K562 (cell line): ENCODE results near the gene USP43. TPM values are rescaled to one million over a fixed set of nuclear protein-coding genes. Genes with fewer than 3 reads are reported as not detected.

Experiments
- ATAC-seq: fragments of 200-7000 bp; cut with Tn5 transposase; 3 replicates; pipeline ENCODE4 v1.9.1; 2020; ENCODE audit warnings: moderate library complexity
- BruUV-seq: library from RNA; stranded (reverse); fragments of 400-500 nt; replicated peaks from 2 replicates; lab custom pipeline; 2021; lab: Mats Ljungman, UMichigan
- CTCF ChIA-PET: fragments of 300-600 bp; formaldehyde crosslinking; extraction: SDS; loops from one replicate; lab custom pipeline; 2021; ENCODE audit warnings: low intra/inter-chr PET ratio; lab: Yijun Ruan, JAX
- POLR2A ChIA-PET: fragments of 300-600, 350-650 bp; sonication (Branson Sonifier 250); formaldehyde crosslinking; extraction: SDS; loops from one replicate; lab custom pipeline; 2021; ENCODE audit warnings: antibody characterized with exemption, inconsistent platforms; lab: Yijun Ruan, JAX
- DNase-seq, 4 experiments: peaks; one replicate each; pipeline versions ENCODE4 v3.0.0 to v3.0.0-alpha.2; 2011 to 2018; ENCODE audit warnings: low spot score in 3 of 4, mixed read lengths in 3 of 4; ENCODE audit errors: extremely low read depth in 1 of 4
- FAIRE-seq: peaks from 2 replicates; lab custom pipeline; 2011; peaks lifted over from hg19 to GRCh38; lab: Jason Lieb, UNC
- H2AFZ ChIP-seq: 2 replicates; pipeline ENCODE4 v1.6.0; 2011; ENCODE audit warnings: low read depth, low read length, control low read depth, inconsistent platforms
- H3K27ac ChIP-seq: fragments of 200-600 bp; 3 replicates; pipeline ENCODE4 v1.8.0; 2011; ENCODE audit warnings: low read depth, mild to moderate bottlenecking, control low read depth, inconsistent platforms, low read length, moderate library complexity, mixed read lengths; ENCODE audit errors: extremely low read depth
- H3K27me3 ChIP-seq, 2 experiments: fragments of 300-600 bp in 1 of 2; 2 replicates in 1 of 2; 3 replicates in 1 of 2; pipeline versions ENCODE4 v1.6.0 to v1.8.0; 2011; ENCODE audit warnings: inconsistent platforms in 2 of 2, low read length in 2 of 2, mild to moderate bottlenecking in 1 of 2, mixed read lengths in 1 of 2, moderate library complexity in 1 of 2; ENCODE audit not compliant: control insufficient read depth in 2 of 2, insufficient read depth in 2 of 2
- H3K36me3 ChIP-seq: fragments of 300-600 bp; 3 replicates; pipeline ENCODE4 v1.8.0; 2011; ENCODE audit warnings: mild to moderate bottlenecking, low read length, inconsistent platforms; ENCODE audit not compliant: control insufficient read depth, insufficient read depth
- H3K4me1 ChIP-seq, 2 experiments: fragments of 200-600 bp in 1 of 2; replicated peaks in 1 of 2; 2 replicates in 1 of 2; 3 replicates in 1 of 2; pipeline versions ENCODE4 v1.5.1 to v1.8.0; 2011; ENCODE audit warnings: inconsistent platforms in 2 of 2, low read length in 2 of 2, mild to moderate bottlenecking in 1 of 2, mixed read lengths in 1 of 2, moderate library complexity in 1 of 2; ENCODE audit not compliant: control insufficient read depth in 2 of 2, insufficient read depth in 2 of 2
- H3K4me2 ChIP-seq: 2 replicates; pipeline ENCODE4 v1.6.1; 2011; ENCODE audit warnings: low read length, control low read depth, inconsistent platforms, mixed read lengths; ENCODE audit not compliant: insufficient read depth
- H3K4me3 ChIP-seq: fragments of 200-600 bp; sonication (generic), shearing (Covaris generic); 2 replicates; pipeline ENCODE4 v1.5.1; 2016; ENCODE audit warnings: control low read depth, inconsistent platforms
- H3K79me2 ChIP-seq: fragments of 200-600 bp; 3 replicates; pipeline ENCODE4 v1.8.0; 2011; ENCODE audit warnings: low read length, inconsistent platforms; ENCODE audit not compliant: control insufficient read depth, insufficient read depth
- H3K9ac ChIP-seq, 2 experiments: 2 replicates each; pipeline versions ENCODE4 v1.6.0 to v1.6.1; 2011; ENCODE audit warnings: low read depth in 2 of 2, low read length in 2 of 2, control low read depth in 1 of 2, inconsistent platforms in 1 of 2, mild to moderate bottlenecking in 1 of 2, mixed read lengths in 1 of 2; ENCODE audit not compliant: insufficient read depth in 1 of 2
- H3K9me1 ChIP-seq: one replicate; pipeline ENCODE4 v1.6.0; 2011; ENCODE audit warnings: inconsistent platforms, mild to moderate bottlenecking, low read length, moderate library complexity; ENCODE audit not compliant: control insufficient read depth, insufficient read depth
- H3K9me3 ChIP-seq: replicated peaks from 2 replicates; pipeline ENCODE4 v1.5.1; 2011; ENCODE audit warnings: low read depth, low read length, inconsistent platforms; ENCODE audit not compliant: control insufficient read depth, insufficient read depth
- H4K20me1 ChIP-seq: replicated peaks from 2 replicates; pipeline ENCODE4 v1.6.1; 2011; ENCODE audit warnings: low read length, inconsistent platforms, mixed read lengths; ENCODE audit not compliant: control insufficient read depth, insufficient read depth
- CC2D1A ChIP-seq: fragments of 450-650 bp; IDR thresholded peaks from 2 replicates; pipeline ENCODE4 v1.6.1; 2017; ENCODE audit warnings: mild to moderate bottlenecking
- CEBPB ChIP-seq: fragments of 450-650 bp; IDR thresholded peaks from 2 replicates; pipeline ENCODE4 v1.6.1; 2016; ENCODE audit warnings: missing genetic modification characterization, missing compliant biosample characterization
- CREB3 ChIP-seq: fragments of 450-650 bp; conservative IDR thresholded peaks from 2 replicates; pipeline ENCODE4 v1.6.1; 2016; ENCODE audit warnings: missing genetic modification characterization, low read depth, mild to moderate bottlenecking, missing compliant biosample characterization, moderate library complexity
- CREBBP ChIP-seq: IDR thresholded peaks from one replicate; pipeline ENCODE4 v1.6.1; 2012; ENCODE audit warnings: low read depth, mild to moderate bottlenecking, control low read depth, inconsistent platforms, low read length
- EZH2 ChIP-seq: IDR thresholded peaks from 2 replicates; pipeline ENCODE4 v1.6.1; 2012; ENCODE audit warnings: low read depth, mild to moderate bottlenecking, inconsistent platforms, low read length, borderline replicate concordance
- FOXJ3 ChIP-seq: sonication (generic); formaldehyde crosslinking; IDR thresholded peaks from 2 replicates; pipeline ENCODE4 v1.4.0; 2020; ENCODE audit warnings: mild to moderate bottlenecking, missing genetic modification reagents
- GABPB1 ChIP-seq: sonication (generic); formaldehyde crosslinking; IDR thresholded peaks from 2 replicates; pipeline ENCODE4 v1.8.0; 2022; ENCODE audit warnings: mild to moderate bottlenecking, missing genetic modification reagents
- ILK ChIP-seq: fragments of 450-650 bp; IDR thresholded peaks from 2 replicates; pipeline ENCODE4 v1.6.1; 2016; ENCODE audit warnings: missing genetic modification characterization, low read depth, mild to moderate bottlenecking, missing compliant biosample characterization, moderate library complexity, borderline replicate concordance
- MEF2D ChIP-seq: conservative IDR thresholded peaks from 2 replicates; pipeline ENCODE4 v1.6.1; 2016; ENCODE audit warnings: low read depth, missing genetic modification characterization, missing compliant biosample characterization
- MTA2 ChIP-seq: fragments of 450-650 bp; IDR thresholded peaks from 2 replicates; pipeline ENCODE4 v1.6.1; 2016; ENCODE audit warnings: low read depth
- PTBP1 ChIP-seq: fragments of 200-400 bp; formaldehyde crosslinking; IDR thresholded peaks from 2 replicates; pipeline ENCODE4 v1.6.1; 2017; ENCODE audit warnings: low read depth, low read length
- RBM22 ChIP-seq: fragments of 200-400 bp; formaldehyde crosslinking; IDR thresholded peaks from 2 replicates; pipeline ENCODE4 v1.6.1; 2018; ENCODE audit warnings: low read length, low read depth; ENCODE audit not compliant: poor library complexity, severe bottlenecking
- TCF7 ChIP-seq: sonication (generic); IDR thresholded peaks from 2 replicates; pipeline ENCODE4 v1.6.1; 2016; ENCODE audit warnings: antibody characterized with exemption, borderline replicate concordance
- ZNF324 ChIP-seq: fragments of 250-450 bp; sonication (Bioruptor Pico); IDR thresholded peaks from 2 replicates; pipeline ENCODE4 v1.4.0; 2020; ENCODE audit warnings: mild to moderate bottlenecking
- ZNF830 ChIP-seq: fragments of 250-450 bp; sonication (Bioruptor Pico); IDR thresholded peaks from 2 replicates; pipeline ENCODE4 v1.5.0; 2021; ENCODE audit warnings: mild to moderate bottlenecking
- WGBS: fragments of 100-300 bp; shearing (Covaris generic); methylation state at CpG from one replicate; pipeline ENCODE4 v1.1.6; 2016; ENCODE audit warnings: low coverage, mixed read lengths; ENCODE audit not compliant: insufficient coverage; ENCODE audit errors: missing lambda C conversion rate; 5-methylcytosine and 5-hydroxymethylcytosine counted together
- in situ Hi-C: fragments of 300-500 bp; cut with MboI; formaldehyde crosslinking; loops from 4 replicates; pipeline ENCODE4 v1.15.0; 2018; ENCODE audit warnings: inconsistent platforms, mixed read lengths
- intact Hi-C: fragments of 100-400 bp; cut with micrococcal nuclease; formaldehyde crosslinking; loops from 2 replicates; pipeline ENCODE4 v1.14.2; 2022
- polyA plus RNA-seq, 8 experiments: library from polyadenylated mRNA; depleted of rRNA in 4 of 8; stranded (reverse) in 5 of 8; unstranded in 3 of 8; fragments of >200 nt; fragmentation: Nextera tagmentation in 2 of 8; fragmentation: Illumina TruSeq in 1 of 8; extraction: Ambion mirVana in 2 of 8; extraction: Trizol in 1 of 8; gene quantifications; 2 replicates each; pipeline versions ENCODE4 v1.2.1 to v1.2.3, GENCODE V29; 2011 to 2014; ENCODE audit warnings: inconsistent platforms in 1 of 8, missing spikeins in 1 of 8
- total RNA-seq, 7 experiments: library from RNA; depleted of rRNA in 6 of 7; stranded (reverse); fragments of >200 nt in 6 of 7; fragmentation: Illumina TruSeq in 2 of 7; extraction: Trizol in 2 of 7; gene quantifications; 2 replicates each; pipeline versions ENCODE4 v1.2.1 to v1.2.3, GENCODE V29; 2011 to 2021; ENCODE audit warnings: low replicate concordance in 1 of 7

The USP43 gene
- total and polyA plus RNA-seq, 9 of the 15 experiments (the other 6 are each of a cell fraction or from before 2014, with no cell fraction given), result 0.01 to 0.18 (median 0.06) TPM; not detected in 1

- intact Hi-C loops (no loop called here), in situ Hi-C loops (no loop called here)
- H3K79me2 ChIP-seq, result no peaks in the 10 kb centered on the region
- H3K4me1 ChIP-seq, result no peaks in the 10 kb centered on the region
- no peak for DNase-seq
- no peak for TF ChIP-seq GABPB1 (CRISPR knock-in tag)
- no peak for TF ChIP-seq ZNF324 (CRISPR knock-in tag)
- no peak for TF ChIP-seq CEBPB (tag)
- TF ChIP-seq TCF7, result no peak
- TF ChIP-seq, all 486 proteins: peak for 0
- WGBS, result 0% methylated on average over 6 of the region's 6 CpGs
- no peak for ATAC-seq
- H3K36me3 ChIP-seq, result no peaks in the 10 kb centered on the region
- no peak overlapping the region for H3K27ac ChIP-seq
- peaks cover 0 to 5% of the 10 kb centered on the region in 2 experiments; a peak in 1 of 5 replicates for H3K27me3 ChIP-seq
- no peak overlapping the region for H3K9ac ChIP-seq
- CTCF ChIA-PET, result no interaction called here
- POLR2A ChIA-PET, result no interaction called here
- H3K4me2 ChIP-seq, result no peak overlapping the region
- H3K9me1 ChIP-seq, result no peaks in the 10 kb centered on the region
- no peaks in the 10 kb centered on the region for H4K20me1 ChIP-seq
- H3K4me3 ChIP-seq, result no peak overlapping the region
- BruUV-seq, result no TSS peak
- no peak overlapping the region for H2AFZ ChIP-seq
- FAIRE-seq, result no peak
- no peaks in the 10 kb centered on the region for H3K9me3 ChIP-seq
Measured at GRCh38 chr17:9726291-9726690, 81.0 kb downstream of the USP43 start.

- no peak overlapping the region for H3K4me2 ChIP-seq
- FAIRE-seq (no peak), DNase-seq (no peak), ATAC-seq (no peak)
- H3K27ac ChIP-seq, result no peak overlapping the region
- H3K4me3 ChIP-seq, result no peak overlapping the region
- peaks cover 0 to 5% of the 10 kb centered on the region in 2 experiments; a peak in 1 of 5 replicates for H3K27me3 ChIP-seq
- no TSS peak for BruUV-seq
- H3K4me1 ChIP-seq, result no peaks in the 10 kb centered on the region
- no peaks in the 10 kb centered on the region for H3K79me2 ChIP-seq
- intact Hi-C loops, result no loop called here
- no peaks in the 10 kb centered on the region for H3K9me1 ChIP-seq
- no peaks in the 10 kb centered on the region for H4K20me1 ChIP-seq
- in situ Hi-C loops, result no loop called here
- no peak overlapping the region for H2AFZ ChIP-seq
- H3K36me3 ChIP-seq, result no peaks in the 10 kb centered on the region
- H3K9me3 ChIP-seq, result no peaks in the 10 kb centered on the region
- ChIA-PET CTCF (no interaction called here), POLR2A (no interaction called here)
- no peak overlapping the region for H3K9ac ChIP-seq
- WGBS, result 0% methylated on average over 15 of the region's 18 CpGs
- TF ChIP-seq FOXJ3 (no peak), CC2D1A (no peak), ZNF830 (no peak), ILK (tag) (no peak), RBM22 (no peak), PTBP1 (no peak), CREBBP (no peak), MEF2D (tag) (no peak), CREB3 (no peak), EZH2 (no peak), MTA2 (no peak)
Measured at GRCh38 chr17:9728005-9728404, 82.7 kb downstream of the USP43 start.
